B cell (primary cell): ENCODE measurements around the gene MMP24. TPM values are rescaled to one million over a fixed set of nuclear protein-coding genes. Genes with fewer than 3 reads are reported as not detected.
"Not testable (repeated sequence)": the region's sequence is repeated elsewhere in the genome, so short reads cannot be mapped to it uniquely, and the experiment has no call there.

ENCODE experiments used
- ATAC-seq: fragments of 200-7000 bp; cut with Tn5 transposase; one replicate; pipeline ENCODE4 v1.10.0; 2021; ENCODE audit warnings: low read depth, mild to moderate bottlenecking, moderate number of reproducible peaks, moderate library complexity
- CTCF ChIA-PET: fragments of 350-600 bp; sonication (Branson Sonifier 250); formaldehyde crosslinking; loops from one replicate; lab custom pipeline; 2021; ENCODE audit warnings: antibody characterized with exemption, inconsistent platforms; lab: Charles Lee
- POLR2A ChIA-PET: fragments of 350-600 bp; sonication (Branson Sonifier 250); formaldehyde crosslinking; loops from one replicate; lab custom pipeline; 2021; ENCODE audit warnings: antibody characterized with exemption; lab: Charles Lee
- DNase-seq: peaks from one replicate; pipeline ENCODE4 v3.0.0; 2013
- H2AFZ ChIP-seq: 2 replicates; pipeline ENCODE4 v1.6.1; 2012; ENCODE audit warnings: mild to moderate bottlenecking, low read depth, low read length; ENCODE audit not compliant: insufficient read depth, poor library complexity, severe bottlenecking
- H3K27ac ChIP-seq, 2 donors: 1 replicate in 1 of 2; 2 replicates in 1 of 2; pipeline ENCODE4 v1.5.1; 2012 to 2013; ENCODE audit warnings: low read length in 2 of 2, mild to moderate bottlenecking in 2 of 2, moderate library complexity in 1 of 2
- H3K27me3 ChIP-seq, 4 experiments: fragments of 200-600 bp in 1 of 4; sonication (generic) in 1 of 4; replicated peaks in 1 of 4; 1 replicate in 2 of 4; 2 replicates in 2 of 4; pipeline versions ENCODE4 v1.6.1 to v1.7.0; 2013 to 2016; ENCODE audit warnings: low read length in 3 of 4, mild to moderate bottlenecking in 2 of 4, mixed read lengths in 1 of 4, moderate library complexity in 1 of 4; ENCODE audit not compliant: insufficient read depth in 4 of 4, control insufficient read depth in 3 of 4; ENCODE audit errors: control extremely low read depth in 1 of 4
- H3K36me3 ChIP-seq, 2 experiments: replicated peaks in 1 of 2; 1 replicate in 1 of 2; 2 replicates in 1 of 2; pipeline versions ENCODE4 v1.6.1 to v1.7.1; 2013; ENCODE audit warnings: low read length in 1 of 2; ENCODE audit not compliant: insufficient read depth in 2 of 2, control insufficient read depth in 1 of 2; ENCODE audit errors: control extremely low read depth in 1 of 2, extremely low read depth in 1 of 2
- H3K4me1 ChIP-seq, 2 donors: fragments of 200-600 bp in 1 of 2; sonication (generic) in 1 of 2; 1 replicate in 1 of 2; 2 replicates in 1 of 2; pipeline versions ENCODE4 v1.5.1 to v1.6.1; 2013 to 2017; ENCODE audit warnings: low read length in 2 of 2; ENCODE audit not compliant: control insufficient read depth in 2 of 2, insufficient read depth in 2 of 2
- H3K4me2 ChIP-seq: replicated peaks from 2 replicates; pipeline ENCODE3; 2012; ENCODE audit warnings: mild to moderate bottlenecking, low read depth, low read length; ENCODE audit not compliant: poor library complexity, severe bottlenecking
- H3K4me3 ChIP-seq, 5 experiments: fragments of 200-600 bp in 1 of 5; sonication (generic) in 1 of 5; 1 replicate in 3 of 5; 2 replicates in 2 of 5; pipeline versions ENCODE4 v1.5.1 to v1.7.0; 2011 to 2016; ENCODE audit warnings: low read length in 4 of 5, mild to moderate bottlenecking in 4 of 5, low read depth in 2 of 5, control low read depth in 1 of 5, moderate library complexity in 1 of 5; ENCODE audit not compliant: insufficient read depth in 1 of 5; ENCODE audit errors: control extremely low read depth in 1 of 5, extremely low read depth in 1 of 5
- H3K79me2 ChIP-seq: fragments of 200-600 bp; sonication (generic); one replicate; pipeline ENCODE4 v1.6.0; 2016; ENCODE audit warnings: low read length; ENCODE audit not compliant: control insufficient read depth, insufficient read depth
- H3K9ac ChIP-seq: fragments of 200-600 bp; sonication (generic); 2 replicates; pipeline ENCODE4 v1.6.1; 2017; ENCODE audit warnings: mild to moderate bottlenecking, low read length, moderate library complexity
- H3K9me3 ChIP-seq, 3 donors: one replicate each; pipeline versions ENCODE4 v1.6.1 to v1.7.1; 2013; ENCODE audit warnings: low read length in 2 of 3; ENCODE audit not compliant: control insufficient read depth in 2 of 3, insufficient read depth in 1 of 3; ENCODE audit errors: control extremely low read depth in 1 of 3
- H4K20me1 ChIP-seq: 2 replicates; pipeline ENCODE4 v1.6.0; 2012; ENCODE audit warnings: mild to moderate bottlenecking, low read length; ENCODE audit not compliant: insufficient read depth, control insufficient read depth, poor library complexity, severe bottlenecking
- H3K27ac Mint-ChIP-seq: one replicate; pipeline ENCODE4 v1.8.0; 2021; ENCODE audit warnings: mixed read lengths
- H3K27me3 Mint-ChIP-seq: one replicate; pipeline ENCODE4 v1.8.0; 2021; ENCODE audit warnings: mixed read lengths
- H3K4me1 Mint-ChIP-seq: one replicate; pipeline ENCODE4 v1.8.0; 2021; ENCODE audit warnings: mixed read lengths
- H3K4me3 Mint-ChIP-seq: one replicate; pipeline ENCODE4 v1.8.0; 2021; ENCODE audit warnings: mixed read lengths
- H3K9me3 Mint-ChIP-seq: one replicate; pipeline ENCODE4 v1.8.0; 2022; ENCODE audit warnings: mixed read lengths; ENCODE audit not compliant: insufficient read depth
- WGBS: methylation state at CpG from one replicate; pipeline ENCODE4 v1.1.5; 2013; ENCODE audit warnings: missing lambda C conversion rate; ENCODE audit not compliant: insufficient coverage; 5-methylcytosine and 5-hydroxymethylcytosine counted together
- intact Hi-C: fragments of 100-400 bp; cut with micrococcal nuclease; formaldehyde crosslinking; loops from one replicate; pipeline ENCODE4 v1.10.0; 2022
- polyA plus RNA-seq: library from polyadenylated mRNA; depleted of rRNA; stranded (reverse); fragments of >200 nt; gene quantifications from 2 replicates; pipeline ENCODE4 v1.2.3, GENCODE V29; 2012
- total RNA-seq, 2 donors: library from RNA; stranded (reverse); fragments of 120-200 nt in 1 of 2; gene quantifications; 1 replicate in 1 of 2; 2 replicates in 1 of 2; pipeline versions ENCODE4 v1.2.3 to v1.2.4, GENCODE V29; 2013 to 2022
- TF ChIP-seq, protein P1 (sequence below): fragments of 200-600 bp; IDR thresholded peaks from one replicate; pipeline ENCODE4 v1.8.0; 2022; ENCODE audit warnings: antibody characterized with exemption, mild to moderate bottlenecking

The MMP24 gene
- total and polyA plus RNA-seq, 2 donors (not counting 1 experiment from before 2014, with no cell fraction given): not detected

DNA sequence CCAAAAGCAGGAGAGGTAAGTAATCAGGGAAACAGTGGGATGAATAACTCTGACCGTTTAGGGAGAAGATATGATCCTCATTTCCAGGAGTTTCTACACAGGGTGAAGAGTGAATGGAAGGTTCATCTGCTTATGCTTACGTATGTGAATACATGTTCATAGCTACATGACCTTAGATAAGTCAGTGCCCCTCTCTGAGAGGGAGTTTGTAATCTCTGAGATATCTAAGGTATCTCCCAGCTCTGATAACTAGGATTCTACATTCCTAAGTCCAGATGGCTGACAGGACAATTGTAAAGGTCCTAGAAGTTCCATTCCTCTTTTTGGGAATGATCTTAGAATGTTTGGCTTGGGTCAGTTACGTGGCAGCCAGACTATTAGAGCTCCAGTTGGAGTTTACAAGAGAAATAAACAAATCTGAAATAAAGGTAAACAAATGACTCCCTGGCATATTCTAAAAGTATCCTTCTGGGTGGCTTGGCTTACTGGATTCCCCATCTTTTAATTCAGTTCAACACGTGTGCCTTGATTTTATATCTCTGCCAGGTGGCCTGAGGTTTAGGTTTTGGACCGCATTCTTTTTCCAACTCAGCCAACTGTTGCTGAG, 38.8 kb upstream of the MMP24 start:
- no peaks in the 10 kb centered on the region for H4K20me1 ChIP-seq
- Mint-ChIP-seq H3K27me3 (peaks cover 5% of the 10 kb centered on the region), H3K9me3 (no peaks in the 10 kb centered on the region), H3K4me1 (no peaks in the 10 kb centered on the region), H3K27ac (no peak overlapping the region), H3K4me3 (no peak overlapping the region)
- H3K4me2 ChIP-seq: no peak overlapping the region
- no peaks in the 10 kb centered on the region for H3K9me3 ChIP-seq
- no peaks in the 10 kb centered on the region for H3K27me3 ChIP-seq
- H3K4me3 ChIP-seq: no peak overlapping the region
- WGBS: 67% methylated on average over 1 of the region's 5 CpGs
- intact Hi-C loops: no loop called here
- no peak for ATAC-seq
- CTCF ChIA-PET: no interaction called here
- POLR2A ChIA-PET: no interaction called here
- no peaks in the 10 kb centered on the region for H3K4me1 ChIP-seq
- DNase-seq: no peak
- H2AFZ ChIP-seq: no peak overlapping the region
- H3K27ac ChIP-seq: no peak overlapping the region
- no peaks in the 10 kb centered on the region for H3K79me2 ChIP-seq
- TF ChIP-seq, protein P1, sequence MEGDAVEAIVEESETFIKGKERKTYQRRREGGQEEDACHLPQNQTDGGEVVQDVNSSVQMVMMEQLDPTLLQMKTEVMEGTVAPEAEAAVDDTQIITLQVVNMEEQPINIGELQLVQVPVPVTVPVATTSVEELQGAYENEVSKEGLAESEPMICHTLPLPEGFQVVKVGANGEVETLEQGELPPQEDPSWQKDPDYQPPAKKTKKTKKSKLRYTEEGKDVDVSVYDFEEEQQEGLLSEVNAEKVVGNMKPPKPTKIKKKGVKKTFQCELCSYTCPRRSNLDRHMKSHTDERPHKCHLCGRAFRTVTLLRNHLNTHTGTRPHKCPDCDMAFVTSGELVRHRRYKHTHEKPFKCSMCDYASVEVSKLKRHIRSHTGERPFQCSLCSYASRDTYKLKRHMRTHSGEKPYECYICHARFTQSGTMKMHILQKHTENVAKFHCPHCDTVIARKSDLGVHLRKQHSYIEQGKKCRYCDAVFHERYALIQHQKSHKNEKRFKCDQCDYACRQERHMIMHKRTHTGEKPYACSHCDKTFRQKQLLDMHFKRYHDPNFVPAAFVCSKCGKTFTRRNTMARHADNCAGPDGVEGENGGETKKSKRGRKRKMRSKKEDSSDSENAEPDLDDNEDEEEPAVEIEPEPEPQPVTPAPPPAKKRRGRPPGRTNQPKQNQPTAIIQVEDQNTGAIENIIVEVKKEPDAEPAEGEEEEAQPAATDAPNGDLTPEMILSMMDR: no peak
- H3K36me3 ChIP-seq: no peaks in the 10 kb centered on the region
- no peak overlapping the region for H3K9ac ChIP-seq

DNA sequence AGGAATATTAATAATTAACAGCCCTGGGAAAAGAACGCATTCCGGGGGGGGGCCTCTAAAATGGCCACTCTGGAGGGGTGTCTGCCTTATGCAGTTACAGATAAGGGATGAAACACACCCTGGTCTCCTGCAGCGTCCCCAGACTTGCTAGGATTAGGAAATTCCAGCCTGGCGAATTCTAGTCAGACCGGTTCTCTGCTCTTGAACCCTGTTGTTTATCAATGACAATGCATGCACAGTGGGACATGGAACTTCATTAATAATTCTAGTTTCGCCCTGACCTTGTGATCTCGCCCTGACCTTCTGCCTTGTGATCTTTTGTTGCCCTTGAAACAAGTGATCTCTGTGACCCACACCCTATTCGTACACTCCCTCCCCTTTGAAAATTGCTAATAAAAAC, 37.3 kb upstream of the MMP24 start:
- not testable (repeated sequence) for H3K9me3 Mint-ChIP-seq

More for the DNA sequence above, 37.3 kb upstream of the MMP24 start:
- POLR2A ChIA-PET, CTCF ChIA-PET, H2AFZ ChIP-seq, H3K4me3 ChIP-seq, H3K27me3 ChIP-seq, H3K9me3 ChIP-seq, H3K27me3 Mint-ChIP-seq, H3K4me1 ChIP-seq, H3K36me3 ChIP-seq, H4K20me1 ChIP-seq, H3K79me2 ChIP-seq, H3K4me3 Mint-ChIP-seq, H3K27ac Mint-ChIP-seq, ATAC-seq, intact Hi-C loops, H3K9ac ChIP-seq, H3K27ac ChIP-seq, H3K4me1 Mint-ChIP-seq, H3K4me2 ChIP-seq, DNase-seq: not testable (repeated sequence)
- WGBS: 98% methylated on average over 5 of the region's 8 CpGs
